GM04504 (cell line): ENCODE measurements around the gene ABCA12.

Experiments
- DNase-seq: peaks from one replicate; pipeline ENCODE4 v3.0.0-alpha.2; 2012; ENCODE audit warnings: low read depth

ABCA12 gene

DNA sequence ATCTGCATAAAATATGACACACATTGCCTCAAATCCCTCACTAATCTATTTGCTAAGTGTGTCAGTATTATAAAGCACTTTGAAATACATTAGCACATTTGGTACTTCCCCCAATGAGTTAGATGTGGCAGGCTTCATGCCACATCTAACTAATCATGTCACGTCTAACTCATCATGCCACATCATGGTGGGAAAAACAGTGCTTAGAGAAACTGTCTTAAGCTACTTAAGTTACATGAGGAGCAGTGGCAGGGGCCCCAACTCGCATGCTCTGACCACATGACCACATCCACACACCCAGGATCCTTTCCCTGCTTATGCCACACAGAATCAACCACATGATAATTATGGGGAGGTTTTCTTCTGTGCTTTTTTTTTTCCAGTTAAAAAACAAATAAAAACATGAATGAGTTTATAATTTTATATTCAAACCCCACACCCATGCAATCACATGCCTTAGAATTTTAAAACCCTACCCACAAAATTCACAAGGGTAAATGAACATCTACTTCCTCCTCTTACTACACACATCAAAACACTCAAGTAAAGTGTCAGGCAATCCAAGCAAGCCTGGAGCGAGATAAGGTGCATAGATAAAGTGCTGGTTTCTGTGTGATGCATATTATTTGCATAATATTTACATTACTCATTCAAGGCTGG is 1.6 kb downstream of the ABCA12 start:
- DNase-seq, result no peak

DNA sequence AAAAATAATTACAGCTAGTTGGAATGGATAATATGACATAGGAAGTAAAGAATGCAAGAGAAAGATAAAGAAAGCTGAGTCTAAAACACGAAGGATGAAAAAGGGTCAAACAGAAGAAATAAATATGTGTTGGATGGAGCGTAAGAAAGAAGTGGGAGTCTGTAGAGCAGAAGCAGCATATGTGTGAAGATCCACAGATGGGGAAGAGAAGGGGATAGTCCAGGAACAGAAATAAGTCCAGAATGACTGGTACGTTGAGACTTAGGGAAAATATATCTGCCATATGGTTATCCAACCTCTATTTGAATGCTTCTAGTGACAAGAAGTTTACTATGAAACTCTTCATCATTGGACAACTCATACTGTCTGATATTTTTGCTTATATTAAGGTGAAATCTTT is 18.0 kb downstream of the ABCA12 start:
- DNase-seq, result no peak

DNA sequence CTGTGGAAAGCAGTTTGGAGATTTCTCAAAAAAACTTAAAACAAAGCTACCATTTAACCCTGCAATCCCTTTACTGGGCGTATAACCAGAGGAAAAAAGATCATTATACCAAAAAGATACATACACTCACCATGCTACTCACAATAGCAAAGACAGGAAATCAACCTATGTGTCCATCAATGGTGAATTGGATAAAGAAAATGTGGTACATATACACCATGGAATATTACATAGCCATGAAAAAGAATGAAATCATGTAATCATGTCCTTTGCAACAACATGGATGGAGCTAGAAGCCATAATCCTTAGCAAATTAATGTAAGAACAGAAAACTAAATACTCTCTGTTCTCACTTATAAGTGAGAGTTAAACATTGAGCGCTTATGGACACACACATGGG is 18.6 kb downstream of the ABCA12 start:
- DNase-seq, result no peak

DNA sequence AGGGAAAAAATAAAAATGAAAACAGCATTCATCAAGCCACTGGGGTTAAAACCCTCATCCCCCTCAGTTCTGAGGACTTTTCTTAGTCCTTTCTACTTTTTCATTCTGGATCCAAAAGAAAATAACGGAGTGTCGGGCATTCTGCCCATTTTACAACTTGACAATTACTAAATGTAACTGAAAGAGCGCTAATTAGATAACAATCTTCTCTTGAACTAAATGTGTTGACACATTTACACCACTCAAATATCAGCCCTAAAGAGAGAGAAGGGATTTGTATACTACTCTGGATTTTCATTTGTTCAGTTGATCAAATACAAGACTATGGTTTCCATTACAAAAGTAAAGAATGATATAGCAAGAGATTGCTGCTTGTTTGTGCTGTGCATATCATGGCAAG is 27.5 kb downstream of the ABCA12 start:
- no peak for DNase-seq

DNA sequence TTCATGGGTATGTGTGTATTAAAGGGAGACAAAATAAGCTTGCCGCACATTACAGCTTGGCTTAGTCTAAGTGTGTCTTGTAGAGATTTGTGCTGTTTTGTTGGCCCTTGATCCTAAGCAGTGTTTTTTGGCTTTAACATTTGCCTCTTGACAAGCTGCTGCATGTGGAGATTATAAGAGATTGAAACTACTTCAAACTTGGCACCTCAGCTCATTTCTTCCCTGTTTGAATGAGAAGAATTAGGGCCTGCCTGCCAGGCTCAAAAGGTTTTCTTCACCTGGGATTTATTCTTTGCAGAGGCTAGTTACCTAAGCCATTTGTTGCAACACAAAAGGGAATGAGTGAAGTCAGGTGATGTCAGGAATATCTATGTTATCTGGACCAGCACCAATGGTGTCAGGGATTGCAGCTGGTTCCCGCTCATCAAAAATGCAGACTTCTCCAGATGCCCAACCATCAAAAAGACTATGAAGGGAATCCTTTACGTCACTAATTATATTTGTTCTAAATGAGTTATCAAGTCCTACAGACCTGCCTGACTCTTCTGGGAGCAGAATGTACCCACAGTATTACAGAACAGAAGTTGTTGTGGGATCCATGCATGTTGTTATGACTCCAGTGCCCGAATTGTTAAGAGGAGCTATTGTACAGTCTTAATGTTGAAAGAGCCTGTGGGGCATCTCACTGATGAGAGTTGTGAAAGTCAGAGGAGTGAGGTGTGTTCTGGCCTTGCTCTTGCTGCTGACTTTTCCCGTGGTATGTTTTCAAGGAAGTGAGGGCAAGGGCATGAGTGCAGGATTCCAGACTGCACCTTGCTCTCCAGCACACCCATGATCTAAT is 31.0 kb downstream of the ABCA12 start:
- no peak for DNase-seq

DNA sequence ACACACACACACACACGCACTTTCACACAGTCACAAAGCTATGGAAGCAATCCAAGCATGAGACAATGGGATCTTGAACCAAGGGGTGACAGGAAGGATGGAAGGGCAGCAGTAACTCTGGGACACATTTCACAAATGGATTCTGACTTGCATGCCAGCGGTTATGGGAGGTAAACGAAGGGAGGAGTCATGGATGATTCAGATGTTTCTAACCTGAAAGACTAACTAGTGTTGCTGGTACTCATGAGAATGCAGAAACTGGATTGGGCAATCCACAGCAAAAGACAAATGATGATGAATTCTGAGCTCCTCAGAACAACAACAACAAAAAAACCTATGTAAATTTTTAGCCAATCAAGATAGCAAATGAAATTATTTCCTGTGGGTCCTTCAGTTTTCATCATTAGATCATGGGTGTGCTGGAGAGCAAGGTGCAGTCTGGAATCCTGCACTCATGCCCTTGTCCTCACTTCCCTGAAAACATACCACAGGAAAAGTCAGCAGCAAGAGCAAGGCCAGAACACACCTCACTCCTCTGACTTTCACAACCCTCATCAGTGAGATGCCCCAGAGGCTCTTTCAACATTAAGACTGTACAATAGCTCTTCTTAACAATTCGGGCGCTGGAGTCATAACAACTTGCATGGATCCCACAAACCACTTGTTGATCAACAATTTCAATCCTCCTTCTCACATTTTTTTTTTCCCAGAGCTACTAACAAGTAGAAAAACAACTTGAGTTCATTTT is 32.6 kb downstream of the ABCA12 start:
- peak; percentile 3 for DNase-seq

DNA sequence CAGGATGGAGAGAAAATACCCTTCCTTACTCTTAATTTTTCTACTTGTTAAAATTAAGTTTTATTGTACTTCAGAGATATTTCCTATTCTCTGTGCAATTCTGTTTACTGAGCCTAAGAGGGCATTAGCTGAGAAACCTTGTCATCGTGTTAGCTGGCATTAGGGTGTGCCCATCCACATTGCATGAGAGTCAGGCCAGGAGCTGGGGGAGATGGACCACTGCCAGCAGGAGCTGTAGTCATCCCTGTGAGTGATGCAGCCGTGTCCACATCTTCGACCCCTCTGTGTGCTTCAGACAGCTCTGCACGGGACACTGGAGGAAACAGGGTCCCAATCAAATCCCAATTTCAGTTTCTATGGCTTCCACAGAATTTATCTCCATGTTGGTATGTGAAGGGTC is 34.2 kb downstream of the ABCA12 start:
- no peak for DNase-seq

DNA sequence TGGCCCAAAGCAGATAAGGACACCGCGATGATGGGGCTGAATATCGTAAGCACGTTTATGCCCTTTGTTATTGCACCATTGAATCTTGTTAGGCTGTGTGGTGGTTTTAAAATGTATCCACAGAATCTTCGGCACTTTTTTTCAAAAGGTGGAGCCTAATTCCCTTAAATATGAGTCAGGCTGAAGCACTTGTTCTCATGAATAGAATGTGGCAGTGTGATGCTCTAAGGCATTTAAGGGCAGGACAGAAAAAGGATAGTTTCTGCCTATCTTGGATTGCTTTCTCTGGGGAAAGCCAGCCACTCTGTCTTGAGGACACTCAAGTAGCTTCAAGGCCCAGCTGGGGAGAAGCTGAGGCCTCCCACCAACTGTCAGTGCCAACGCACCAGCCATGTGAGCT is 39.6 kb downstream of the ABCA12 start:
- no peak for DNase-seq

DNA sequence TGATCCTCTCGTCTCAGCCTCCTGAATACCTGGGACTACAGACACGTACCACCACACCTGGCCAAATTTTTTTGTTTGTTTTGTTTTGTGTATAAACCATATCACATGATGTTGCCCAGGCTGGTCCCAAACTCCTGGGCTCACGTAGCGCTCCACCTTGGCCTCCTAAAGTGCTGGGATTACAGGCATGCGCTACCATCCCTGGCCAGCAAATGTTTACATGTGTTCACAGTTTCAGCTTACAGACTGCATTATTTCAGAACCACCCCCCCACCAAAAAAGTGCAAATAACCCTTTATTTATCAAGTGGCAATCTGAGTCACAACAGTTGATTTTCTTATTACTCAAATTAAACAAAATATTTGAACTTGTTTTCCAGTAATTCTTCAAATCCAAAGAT is 54.3 kb downstream of the ABCA12 start:
- DNase-seq, result no peak

DNA sequence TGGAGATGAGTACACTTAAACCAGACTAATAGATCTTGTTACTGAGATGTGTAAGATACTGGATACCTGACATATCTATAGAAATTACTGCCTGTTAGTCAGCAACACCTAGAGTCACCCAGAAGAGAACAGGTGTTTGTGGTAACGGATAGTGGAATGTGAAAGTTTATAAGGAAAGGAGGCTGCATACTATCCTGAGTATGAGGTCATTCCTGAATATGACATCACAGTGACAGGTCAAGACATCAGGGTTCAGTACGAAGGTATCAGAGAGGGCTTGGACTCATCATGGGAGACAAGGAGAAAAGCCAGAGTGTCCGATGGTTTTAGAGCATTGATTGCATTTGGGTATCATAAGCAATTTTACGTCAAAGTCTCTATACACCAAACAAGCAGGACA is 55.3 kb downstream of the ABCA12 start:
- DNase-seq, result no peak

DNA sequence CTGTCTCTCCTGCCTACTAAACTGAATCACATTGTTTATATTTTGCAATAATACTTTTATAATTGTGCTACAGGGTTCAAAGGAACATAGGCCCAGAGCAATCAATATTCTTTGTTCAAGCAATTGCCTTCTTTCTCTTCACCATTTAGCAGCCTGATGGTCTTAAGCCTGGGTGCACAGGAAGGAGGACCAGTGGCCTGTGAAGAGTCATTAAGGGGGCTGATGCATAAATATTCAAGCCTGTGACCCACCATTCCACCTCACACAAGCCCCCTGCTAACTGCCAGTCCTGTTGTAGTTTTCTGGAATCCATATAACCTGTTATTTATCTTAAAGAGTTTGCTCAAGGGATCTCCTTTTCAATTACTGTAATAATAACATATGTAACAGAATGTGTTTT is 56.0 kb downstream of the ABCA12 start:
- DNase-seq, result no peak

DNA sequence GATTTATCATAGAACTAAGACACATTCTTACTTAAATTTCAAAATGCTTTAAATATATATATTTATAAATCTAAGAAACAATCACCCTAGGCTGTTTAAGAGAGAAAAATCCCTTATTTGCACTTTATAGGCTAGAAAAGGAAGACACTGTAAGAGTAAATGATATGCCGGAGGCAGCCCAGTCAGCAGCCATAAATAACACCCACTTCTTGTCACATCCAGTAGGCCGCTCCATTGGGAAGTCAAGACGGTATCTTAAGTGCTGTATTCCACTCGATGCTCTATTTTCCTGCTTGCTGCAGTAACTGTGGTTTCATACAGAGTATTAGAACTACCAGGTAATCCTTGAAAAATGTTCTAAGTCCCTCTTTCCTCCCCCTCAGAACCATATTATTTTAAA is 57.9 kb downstream of the ABCA12 start:
- no peak for DNase-seq

DNA sequence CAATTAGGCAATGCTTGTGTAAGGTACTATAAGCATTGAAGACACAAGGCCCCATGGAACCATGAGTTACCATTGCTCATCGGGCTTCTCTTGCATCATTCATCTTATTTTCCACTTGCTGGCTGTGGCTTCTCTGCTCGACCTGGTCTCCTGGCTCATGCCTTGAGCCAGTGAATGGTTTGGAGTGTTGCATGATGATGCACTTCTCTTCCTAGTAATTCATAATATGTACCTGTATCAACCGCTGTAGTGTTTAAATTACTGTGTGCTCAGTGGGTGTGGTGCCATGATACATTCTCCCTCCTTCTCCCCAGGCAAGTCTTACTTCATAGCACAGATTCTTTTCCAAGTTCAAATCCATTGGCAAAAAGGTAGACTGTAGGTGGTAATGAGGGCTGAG is 66.8 kb downstream of the ABCA12 start:
- DNase-seq, result no peak

DNA sequence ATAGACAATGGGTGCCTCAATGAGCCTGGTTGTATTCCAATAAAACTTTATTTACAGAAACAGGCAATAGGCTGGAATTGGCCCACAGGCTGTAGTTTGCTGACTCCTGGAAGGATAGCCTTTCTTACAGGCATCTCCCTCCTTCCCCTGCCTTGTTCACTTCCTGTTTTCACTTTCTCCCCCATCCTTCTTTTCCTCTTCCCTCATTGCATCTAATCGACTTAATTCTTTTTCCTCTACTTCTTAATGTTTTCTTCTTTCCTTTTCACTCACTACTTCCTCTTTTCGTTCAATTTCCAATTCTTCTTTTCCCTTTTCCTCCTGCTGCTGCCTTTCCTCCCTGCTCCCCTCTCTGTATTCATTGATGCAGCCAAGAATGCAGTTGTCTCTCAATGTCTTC is 70.0 kb downstream of the ABCA12 start:
- no peak for DNase-seq

DNA sequence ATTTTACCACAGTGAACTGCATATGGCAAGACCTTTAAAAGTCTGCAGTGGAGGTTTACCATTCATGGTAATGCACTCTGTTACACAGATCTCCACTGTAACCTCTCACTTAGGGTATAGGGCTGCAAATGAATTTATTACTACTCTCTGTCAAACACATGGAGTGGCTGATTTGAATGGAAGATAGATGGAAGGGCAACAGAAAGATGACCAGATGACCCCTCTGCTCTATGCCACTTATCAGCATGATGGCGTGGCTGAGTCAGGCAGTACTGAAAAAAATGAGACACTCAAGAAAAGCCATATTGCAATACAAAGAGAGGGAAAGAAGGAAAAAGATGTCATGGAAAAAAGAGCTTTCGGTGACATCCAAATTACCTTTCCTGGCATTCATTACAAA is 72.3 kb downstream of the ABCA12 start:
- no peak for DNase-seq

DNA sequence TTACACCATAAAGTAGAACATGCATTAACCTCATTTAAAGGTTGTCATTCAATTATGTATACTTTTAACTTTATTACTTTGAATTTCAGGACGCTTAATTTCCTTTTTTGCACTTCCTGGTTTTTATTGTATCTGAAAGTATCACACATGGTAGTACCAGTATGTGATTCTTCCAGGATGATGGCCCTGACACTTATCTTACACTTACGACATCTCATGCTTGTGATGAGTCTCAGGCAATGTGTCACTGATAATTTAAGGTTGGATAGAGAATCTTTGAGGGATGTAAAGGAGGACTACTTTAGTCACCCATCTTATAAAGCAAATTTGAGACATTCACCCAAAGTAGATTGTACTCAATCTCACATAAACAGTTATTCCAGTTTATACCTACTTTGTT is 74.9 kb downstream of the ABCA12 start:
- no peak for DNase-seq

DNA sequence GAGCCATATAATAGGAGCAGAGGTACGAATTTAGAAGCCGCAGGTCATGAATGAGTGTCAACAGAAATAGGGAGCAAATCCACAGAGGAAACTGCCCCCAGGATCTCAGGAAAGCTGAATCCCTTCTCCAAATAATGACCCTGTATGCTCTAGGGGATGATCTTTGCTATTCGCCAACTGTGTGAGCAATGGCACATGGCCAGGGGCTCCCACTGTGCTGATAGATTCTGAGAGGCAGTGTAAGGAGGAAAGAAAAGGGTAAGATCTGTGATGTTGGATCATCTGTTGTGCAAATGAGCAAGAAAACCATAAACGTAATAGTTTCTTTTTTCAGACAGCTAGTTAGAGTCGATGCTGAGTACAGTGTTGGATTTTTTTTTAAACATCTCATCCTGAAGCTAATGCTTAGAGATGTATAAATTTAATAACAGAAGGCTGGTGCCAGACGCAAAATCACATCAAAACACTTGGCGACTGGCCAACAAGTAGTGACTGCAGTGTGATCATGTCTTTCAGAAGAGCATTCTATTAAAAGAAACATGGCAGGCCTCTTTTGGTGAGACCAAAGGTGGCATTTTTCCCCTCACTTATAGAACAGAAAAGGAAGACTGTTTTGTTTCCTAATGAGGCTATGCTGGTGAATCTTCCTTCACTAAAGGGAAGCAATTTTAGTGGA is 77.4 kb downstream of the ABCA12 start:
- DNase-seq, result no peak

DNA sequence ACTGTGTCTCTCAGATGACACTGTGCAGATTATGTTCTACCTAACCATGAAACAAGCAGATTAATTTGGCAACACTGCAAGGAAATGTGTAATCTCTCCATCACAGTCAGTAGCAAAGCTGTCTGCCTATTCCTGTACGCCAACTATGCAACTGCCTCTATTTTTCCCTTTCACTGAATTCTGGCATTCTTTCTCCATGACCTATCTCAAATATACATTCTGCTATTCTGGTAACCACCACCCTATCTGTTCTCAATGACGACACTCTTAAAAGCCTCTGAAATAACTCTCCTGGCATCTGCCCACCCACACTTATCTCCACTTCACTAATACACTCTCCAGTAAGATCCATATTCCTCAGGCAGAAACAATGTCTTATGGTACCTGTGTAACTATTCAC is 78.7 kb downstream of the ABCA12 start:
- DNase-seq, result no peak

DNA sequence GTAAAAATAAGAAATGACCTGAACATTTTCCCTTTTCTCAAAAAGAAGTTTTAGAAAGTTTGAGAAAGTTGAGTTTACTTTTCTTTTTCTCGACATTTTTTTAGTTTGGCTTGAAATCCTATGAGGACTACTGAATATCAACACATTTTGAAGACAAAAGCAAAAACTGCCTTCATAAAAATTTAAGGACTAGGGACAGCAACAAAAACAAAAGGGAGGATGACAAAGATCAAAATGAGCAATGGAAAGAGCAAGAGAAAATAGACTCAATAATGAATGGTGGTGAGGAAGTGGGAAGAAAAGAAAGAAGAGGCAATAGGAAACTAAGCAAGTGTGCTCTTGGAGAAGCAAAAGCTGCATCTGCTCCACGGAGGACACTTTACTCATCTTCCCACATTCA is 82.5 kb downstream of the ABCA12 start:
- no peak for DNase-seq

DNA sequence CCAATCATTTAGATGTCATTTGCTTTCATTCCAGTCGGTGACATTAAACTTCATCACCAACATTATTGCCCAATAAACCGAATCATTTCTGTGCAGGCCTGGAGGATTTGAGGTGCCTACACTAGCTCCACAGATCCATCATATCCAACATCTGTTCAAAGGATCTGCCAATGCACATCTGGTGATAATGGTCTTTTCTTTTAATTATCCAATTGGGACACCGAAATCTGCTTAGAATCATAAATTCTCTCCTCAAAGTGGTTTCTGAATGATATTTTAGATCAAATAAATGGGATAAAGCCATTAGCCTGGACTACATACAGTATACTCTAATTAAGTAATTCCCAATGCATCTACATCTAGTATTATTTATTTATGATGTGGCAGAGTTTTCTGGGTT is 85.6 kb downstream of the ABCA12 start:
- DNase-seq, result no peak

DNA sequence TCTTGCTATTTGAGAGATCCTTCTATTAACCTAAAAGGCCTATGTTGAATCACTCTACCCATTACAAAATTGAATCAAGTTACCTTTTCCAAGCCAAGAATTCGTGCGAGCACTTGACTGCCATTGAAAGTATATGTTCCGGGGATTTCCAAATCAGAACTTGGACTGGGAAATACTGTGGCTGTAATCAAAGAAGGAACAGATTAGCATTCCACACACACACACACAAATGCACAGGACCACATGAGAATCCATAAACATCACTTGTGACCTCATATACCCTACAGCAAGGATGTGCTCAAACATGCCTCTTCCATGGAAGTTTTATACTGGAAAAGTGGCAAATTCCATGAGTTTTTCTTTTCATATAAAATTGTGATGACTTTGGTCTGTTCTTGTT is 86.0 kb downstream of the ABCA12 start:
- DNase-seq, result no peak

DNA sequence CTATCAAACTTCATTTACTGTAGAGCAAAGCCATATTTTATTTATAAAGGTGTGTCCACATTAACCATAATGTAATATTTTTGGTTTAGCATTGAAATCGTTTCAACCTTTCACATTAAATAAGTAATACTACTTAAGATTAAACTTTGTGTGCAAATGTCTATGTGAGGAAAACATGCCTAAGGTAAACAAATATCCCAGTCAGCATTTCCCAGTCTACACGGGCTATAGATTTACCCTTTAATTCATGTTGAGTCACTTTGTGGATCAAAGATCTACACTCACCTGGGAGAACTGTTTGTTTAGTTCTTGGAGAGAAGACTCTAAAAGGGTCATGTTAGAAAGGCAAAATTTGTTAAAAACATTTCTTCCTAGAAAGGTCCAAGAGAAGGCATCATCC is 89.1 kb downstream of the ABCA12 start:
- no peak for DNase-seq

DNA sequence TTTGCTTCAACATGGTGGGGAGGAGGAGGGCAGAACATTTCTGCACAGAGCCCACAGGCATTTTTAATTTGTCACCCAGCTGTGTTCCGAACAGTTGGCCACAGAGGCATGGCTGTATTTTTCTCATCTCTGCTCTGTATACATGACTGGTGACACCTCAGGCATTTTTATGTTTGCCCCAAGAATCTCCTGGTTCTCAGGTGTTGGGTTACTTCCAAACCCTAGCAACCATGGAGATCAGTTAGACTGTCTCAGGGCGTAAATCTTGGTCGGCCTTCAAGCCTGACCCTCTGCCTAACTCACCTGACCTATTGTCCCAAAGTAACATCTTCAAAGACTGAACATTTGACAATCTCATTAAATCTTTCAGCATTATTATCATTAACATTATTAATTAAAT is 100.0 kb downstream of the ABCA12 start:
- no peak for DNase-seq
